Dedifferentiated amniotic fluid mesenchymal stem cell (primary cell): Measurements from ENCODE around the gene BARX1.
"Not testable (repeated sequence)": the region's sequence is repeated elsewhere in the genome, so short reads cannot be mapped to it uniquely, and the experiment has no call there.

ENCODE experiments used
- DNase-seq: peaks from one replicate; pipeline ENCODE4 v3.0.0-alpha.2; 2016; ENCODE audit errors: extremely low spot score

The BARX1 gene, protein sequence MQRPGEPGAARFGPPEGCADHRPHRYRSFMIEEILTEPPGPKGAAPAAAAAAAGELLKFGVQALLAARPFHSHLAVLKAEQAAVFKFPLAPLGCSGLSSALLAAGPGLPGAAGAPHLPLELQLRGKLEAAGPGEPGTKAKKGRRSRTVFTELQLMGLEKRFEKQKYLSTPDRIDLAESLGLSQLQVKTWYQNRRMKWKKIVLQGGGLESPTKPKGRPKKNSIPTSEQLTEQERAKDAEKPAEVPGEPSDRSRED

GRCh38 chr9:93955111-93955980 lies at the start of gene BARX1:
Gene BARX1, minus strand, starts transcription at chr9:93955355. Its CDS starts 209 bp downstream, at chr9:93955146.
- DNase-seq, result peak; percentile 59

DNA sequence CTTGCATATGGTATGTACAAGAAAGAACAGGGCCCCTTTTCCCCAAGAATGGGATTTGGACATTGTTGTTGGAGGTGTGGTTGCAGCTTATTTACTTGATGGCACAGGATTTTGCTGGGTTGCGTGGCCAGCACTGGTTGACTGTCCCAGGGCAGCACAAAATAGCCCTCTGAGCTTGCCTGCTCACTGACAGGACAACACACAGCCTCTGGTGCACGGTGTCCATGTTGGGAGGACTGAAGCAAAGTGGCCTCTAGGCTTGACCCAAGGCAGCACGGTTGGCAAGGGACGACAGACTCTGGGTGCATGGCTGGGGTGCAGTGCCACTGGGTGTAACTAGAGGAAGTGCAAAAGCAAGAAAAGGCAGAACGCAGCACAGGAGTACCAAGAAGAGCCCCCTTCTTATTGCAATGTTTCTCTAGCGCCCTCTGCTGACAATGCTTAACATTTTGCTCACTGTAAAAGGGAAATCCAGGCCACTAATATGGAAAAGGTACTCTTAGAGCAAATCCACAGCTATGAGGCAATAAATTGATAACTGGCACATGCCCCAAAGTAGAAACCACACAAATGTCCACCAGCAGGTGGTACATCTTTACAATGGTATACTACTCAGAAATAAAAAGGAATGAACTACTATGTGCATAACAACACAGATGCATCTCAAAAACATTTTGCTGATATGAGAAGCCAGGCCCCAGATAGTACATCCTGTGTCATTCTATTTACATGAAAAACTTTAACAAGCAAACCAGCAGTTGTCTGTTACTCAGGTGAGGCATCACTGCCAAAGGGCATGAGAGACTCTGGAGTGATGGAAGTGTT lies 47.4 kb upstream of the BARX1 start:
- DNase-seq, result peak; percentile 36

DNA sequence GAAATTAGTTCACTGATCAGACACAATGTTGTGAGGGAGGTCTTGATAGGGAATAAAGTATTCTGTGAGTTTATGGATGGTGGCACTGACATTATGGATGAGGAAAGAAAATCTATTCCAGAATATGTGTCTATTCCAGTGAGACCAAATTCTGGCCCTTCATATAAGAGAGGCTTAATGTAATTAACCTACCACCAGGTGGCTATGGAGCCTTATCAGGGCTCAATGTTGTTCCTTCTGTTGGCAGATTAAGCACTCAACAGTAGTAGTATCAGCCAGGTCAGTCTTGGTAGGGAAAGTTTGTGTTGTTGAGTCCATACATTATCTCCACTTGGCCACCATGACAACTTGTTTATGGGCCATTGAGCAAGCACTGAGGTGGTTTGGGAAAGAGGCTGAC lies 41.7 kb upstream of the BARX1 start:
- no peak for DNase-seq

GRCh38 chr9:93996367-93996766 lies 41.2 kb upstream of the BARX1 start:
- no peak for DNase-seq

DNA sequence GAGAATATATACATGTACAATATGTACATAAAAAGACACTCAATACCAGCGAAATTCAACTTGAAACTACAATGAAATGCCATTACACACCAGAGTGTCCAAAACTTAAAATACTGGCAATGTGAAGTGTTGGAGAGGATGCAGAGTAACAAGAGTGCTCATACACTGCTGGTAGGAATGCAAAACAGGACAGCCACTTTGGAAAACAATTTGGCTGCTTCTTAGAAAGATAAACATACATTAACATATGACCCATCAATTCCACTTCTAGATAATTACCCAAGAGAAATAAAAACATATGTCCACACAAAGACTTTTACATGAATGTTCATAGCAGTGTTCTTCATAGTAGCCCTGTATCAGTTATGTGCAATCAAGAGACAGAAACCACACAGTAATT lies 39.4 kb upstream of the BARX1 start:
- DNase-seq, result no peak

- no peak for DNase-seq
Observed at GRCh38 chr9:93994132-93994531, 39.0 kb upstream of the BARX1 start.

GRCh38 chr9:93992830-93993229 lies 37.7 kb upstream of the BARX1 start:
- DNase-seq, result no peak

DNA sequence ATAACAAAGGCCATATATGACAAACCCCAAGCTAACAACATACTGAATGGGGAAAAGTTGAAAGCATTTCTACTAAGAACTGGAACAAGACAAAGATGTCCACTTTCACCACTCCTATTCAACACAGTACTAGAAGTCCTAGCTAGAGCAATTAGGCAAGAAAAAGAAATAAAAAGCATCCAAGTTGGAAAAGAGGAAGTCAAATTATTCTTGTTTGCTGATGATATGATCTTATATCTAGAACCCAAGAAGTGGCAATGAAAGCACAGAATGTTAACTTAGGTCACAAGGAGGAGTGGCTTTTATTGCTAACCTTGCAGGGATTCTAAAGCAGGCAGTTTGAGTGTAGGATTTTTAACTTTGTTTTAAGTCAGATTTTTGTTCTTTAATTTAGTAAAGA lies 35.3 kb upstream of the BARX1 start:
- DNase-seq, result no peak

DNA sequence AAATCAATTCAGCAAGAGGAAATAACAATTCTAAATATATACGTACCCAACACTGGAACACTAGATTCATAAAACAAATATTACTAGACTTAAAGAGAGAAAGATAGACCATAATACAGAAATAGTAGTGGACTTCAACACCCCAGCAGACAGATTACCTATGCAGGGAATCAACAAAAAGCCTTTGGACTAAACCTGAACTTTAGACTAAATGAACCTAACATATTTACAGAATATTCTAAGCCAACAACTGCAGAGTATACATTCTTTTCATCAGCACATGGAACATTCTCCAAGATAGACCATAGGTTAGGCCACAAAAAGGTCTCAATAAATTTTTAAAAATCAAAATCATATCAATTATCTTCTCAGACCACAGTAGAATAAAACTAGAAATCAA lies 32.9 kb upstream of the BARX1 start:
- no peak for DNase-seq

DNA sequence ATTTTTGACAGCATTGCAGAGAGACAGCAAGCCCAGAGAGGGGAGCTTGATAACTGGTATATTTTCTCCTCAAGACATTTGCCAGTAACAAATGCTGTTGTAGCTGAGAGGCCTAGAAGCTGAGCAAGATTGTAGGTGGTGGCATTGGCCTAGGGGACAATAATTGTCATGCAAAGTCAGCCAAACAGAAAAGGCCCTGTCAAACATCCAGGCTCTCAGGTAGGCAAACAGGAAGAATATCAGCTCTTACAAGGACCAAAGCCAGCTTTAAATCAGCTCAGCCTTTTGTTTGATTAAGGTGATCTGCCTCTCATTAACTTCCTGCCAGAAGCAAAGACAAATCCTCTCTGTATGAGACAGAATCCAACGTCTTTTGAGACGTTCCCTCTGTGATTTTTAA lies 29.7 kb upstream of the BARX1 start:
- no peak for DNase-seq

DNA sequence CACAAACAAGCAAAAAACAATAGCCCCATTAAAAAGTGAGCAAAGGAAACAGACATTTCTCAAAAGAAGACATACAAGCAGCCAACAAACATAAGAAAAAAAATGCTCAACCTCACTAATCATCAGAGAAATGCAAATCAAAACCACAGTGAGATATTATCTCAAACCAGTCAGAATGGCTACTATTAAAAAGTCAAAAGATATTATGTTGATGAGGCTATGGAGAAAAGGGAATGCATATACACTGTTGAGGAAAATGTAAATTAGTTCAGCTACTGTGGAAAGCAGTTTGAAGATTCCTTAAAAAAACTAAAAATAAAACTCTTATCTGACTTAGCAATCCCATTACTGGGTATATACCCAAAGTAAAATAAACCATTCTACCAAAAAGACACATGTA lies 28.7 kb upstream of the BARX1 start:
- no peak for DNase-seq

GRCh38 chr9:93979721-93980120 lies 24.6 kb upstream of the BARX1 start:
- DNase-seq, result no peak

DNA sequence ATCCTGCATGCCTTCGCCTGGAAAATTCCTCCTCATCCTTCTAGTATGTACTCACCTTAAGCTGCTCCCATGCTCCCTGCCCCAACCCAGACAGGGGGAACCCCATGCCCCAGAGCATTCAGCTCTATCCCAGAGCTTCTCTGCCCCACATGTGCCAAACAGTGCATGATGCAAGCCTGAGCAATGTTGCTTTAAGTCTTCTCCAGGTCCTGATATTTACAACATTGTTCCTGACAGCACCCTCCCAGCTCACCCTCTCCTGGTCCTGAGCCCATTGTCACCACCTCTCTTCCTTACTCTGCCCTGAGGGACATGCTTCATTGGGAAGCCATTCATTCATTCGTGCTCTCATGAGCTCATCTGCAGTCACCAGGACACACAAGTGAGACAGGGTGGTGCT lies 23.4 kb upstream of the BARX1 start:
- DNase-seq, result peak; percentile 50

DNA sequence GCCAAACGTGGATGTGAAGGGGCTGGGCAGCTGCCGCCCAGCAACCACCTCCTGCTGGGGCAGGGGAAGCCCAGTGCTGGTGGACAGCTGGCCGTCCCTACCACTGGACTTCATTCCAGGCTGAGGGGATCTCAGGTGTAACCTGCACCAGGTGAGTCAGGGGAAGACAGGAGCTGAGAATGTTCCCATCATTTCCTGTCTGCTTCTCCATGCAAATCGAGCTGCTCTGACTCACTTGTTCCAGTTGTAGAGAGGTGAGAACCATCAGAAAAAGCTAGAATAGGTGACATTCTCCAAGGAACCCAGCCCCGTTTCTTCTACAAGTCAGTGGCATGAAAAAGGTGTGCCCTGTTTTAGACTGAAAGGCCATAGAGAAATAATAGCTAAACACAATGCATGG lies 21.8 kb upstream of the BARX1 start:
- no peak for DNase-seq

GRCh38 chr9:93976081-93976480 lies 20.9 kb upstream of the BARX1 start:
- DNase-seq, result no peak

DNA sequence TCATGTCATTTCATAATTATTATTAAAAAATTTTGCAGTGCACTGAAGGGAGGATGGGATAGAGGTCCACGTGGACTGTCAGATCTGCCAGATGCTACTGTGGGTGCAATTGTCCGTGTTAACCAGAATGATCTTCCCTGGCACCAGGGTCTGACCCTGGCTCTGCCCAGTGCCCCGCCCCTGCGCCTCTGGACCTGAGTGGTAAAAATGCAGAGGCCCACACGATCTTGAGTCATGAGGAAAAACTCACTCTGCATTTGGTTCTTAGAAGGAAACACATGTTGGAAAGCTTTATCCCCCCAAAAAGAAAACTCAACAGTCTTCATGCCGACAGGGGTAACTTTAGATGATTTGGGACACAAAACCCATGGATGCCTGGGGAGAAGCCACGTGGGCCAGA lies 20.1 kb upstream of the BARX1 start:
- no peak for DNase-seq

DNA sequence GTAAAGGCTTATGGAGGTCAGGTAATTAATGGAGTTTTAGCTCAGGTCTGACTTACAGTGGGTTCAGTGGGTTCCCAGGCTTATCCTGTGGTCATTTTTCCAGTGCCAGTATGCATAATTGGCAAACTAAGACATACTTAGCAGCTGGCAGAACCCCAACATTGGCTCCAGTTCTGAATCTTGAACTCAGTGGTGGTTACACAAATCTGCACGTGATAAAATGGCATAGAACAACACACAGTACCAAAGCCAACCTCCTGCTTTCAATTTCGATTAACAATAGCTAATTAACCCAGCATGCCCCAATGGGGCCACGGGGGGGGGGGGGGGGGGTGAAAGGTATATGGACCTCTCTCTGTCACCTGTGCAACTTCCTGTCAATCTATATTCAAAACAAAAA lies 19.0 kb upstream of the BARX1 start:
- no peak for DNase-seq

DNA sequence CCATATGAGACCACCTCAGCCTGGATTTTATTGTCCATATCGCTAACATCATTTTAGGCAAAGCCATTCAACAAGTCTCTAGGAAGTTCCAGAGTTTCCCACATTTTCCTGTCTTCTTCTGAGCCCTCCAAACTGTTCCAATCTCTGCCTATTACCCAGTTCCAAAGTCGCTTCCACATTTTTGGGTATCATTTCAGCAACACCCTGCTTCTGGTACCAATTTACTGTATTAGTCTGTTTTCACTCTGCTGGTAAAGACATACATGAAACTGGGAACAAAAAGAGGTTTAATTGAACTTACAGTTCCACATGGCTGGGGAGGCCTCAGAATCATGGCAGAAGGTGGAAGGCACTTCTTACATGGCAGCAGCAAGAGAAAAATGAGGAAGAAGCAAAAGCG lies 17.5 kb upstream of the BARX1 start:
- DNase-seq, result not testable (repeated sequence)

DNA sequence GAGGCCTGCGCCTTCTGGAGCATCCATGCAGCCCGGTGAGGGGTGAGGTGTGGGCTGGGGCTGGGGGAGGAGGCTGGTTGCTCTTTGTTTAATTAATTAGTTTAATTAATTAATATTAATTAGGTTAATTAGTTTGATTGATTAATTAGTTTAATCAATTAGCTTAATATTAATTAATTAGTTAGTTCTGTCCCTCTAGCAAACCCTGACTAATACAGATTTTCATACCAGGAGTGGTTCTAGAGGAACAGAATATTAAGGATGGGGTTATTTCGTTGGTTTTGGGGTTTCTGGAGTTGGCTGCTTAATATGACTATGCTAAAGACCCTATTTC lies 14.1 kb upstream of the BARX1 start:
- DNase-seq, result no peak

- DNase-seq, result no peak
Observed at GRCh38 chr9:93968451-93969327, 13.5 kb upstream of the BARX1 start.

DNA sequence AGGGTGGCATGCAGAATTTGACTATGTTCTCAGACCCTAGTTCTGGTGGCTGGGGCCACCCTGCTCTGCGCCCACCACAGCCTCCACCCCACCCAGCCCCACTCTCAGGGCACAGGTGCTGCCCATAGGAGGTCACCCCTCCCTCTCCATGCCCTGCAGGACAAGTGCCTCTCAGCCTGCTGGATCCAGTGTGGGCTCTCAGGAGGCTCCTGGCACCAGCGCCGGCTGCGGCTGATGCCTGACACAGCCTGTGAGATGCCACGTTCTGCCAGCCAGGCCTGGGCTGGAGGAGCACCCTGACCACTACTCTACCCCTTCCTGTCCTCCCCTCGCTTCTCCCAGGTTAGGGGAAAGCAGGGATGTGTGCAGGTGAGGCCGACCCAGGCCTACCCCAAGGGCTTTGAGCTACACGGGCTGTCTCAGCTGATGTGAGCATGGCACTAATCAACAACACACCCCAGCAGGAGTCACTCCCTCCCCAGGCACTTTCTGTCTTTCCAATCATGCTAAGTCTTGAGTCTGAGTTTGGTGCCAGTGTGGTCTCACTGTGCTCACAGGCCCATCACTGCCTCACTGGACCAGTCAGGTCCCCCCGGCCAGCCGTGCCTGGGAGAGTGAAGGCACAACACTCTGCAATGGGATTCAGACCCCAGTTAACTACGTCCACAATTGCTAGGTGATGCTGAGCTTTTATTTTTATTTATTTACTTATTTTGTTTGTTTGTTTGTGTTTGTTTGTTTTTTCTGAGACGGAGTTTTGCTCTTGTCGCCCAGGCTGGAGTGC lies 12.1 kb upstream of the BARX1 start:
- DNase-seq, result no peak
